Measurements from ENCODE around the gene SLC44A5.
A peak's percentile ranks its signal among the peaks of the same experiment; 100 is the strongest.

SLC44A5 gene

DNA sequence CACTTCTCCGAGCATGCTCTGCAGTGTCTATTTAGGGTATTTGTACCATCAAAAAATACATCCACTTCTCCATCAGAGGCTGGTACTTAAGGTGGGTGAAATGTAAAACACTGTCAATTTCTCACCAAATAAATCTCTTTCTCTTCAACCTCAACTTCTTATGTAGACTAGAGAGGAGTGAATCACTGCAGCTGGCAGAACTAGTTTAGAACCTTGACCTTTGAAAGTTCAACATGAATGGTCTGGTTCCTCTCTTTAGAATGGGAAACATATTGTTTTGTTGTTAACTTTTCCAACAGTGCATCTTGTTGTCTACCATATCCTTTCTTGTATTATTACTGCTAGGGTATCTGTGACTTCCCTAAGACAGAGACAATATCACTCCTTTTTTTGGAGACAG, 20.1 kb upstream of the SLC44A5 start:
- no peak for DNase-seq (ENCODE audit: low read depth)
- H3K4me3 ChIP-seq (ENCODE audit: low read length): no peak overlapping the region
- TF ChIP-seq, protein P1, sequence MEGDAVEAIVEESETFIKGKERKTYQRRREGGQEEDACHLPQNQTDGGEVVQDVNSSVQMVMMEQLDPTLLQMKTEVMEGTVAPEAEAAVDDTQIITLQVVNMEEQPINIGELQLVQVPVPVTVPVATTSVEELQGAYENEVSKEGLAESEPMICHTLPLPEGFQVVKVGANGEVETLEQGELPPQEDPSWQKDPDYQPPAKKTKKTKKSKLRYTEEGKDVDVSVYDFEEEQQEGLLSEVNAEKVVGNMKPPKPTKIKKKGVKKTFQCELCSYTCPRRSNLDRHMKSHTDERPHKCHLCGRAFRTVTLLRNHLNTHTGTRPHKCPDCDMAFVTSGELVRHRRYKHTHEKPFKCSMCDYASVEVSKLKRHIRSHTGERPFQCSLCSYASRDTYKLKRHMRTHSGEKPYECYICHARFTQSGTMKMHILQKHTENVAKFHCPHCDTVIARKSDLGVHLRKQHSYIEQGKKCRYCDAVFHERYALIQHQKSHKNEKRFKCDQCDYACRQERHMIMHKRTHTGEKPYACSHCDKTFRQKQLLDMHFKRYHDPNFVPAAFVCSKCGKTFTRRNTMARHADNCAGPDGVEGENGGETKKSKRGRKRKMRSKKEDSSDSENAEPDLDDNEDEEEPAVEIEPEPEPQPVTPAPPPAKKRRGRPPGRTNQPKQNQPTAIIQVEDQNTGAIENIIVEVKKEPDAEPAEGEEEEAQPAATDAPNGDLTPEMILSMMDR (conservative IDR thresholded peaks at IDR 0.05; ENCODE audit: low read length): no peak

DNA sequence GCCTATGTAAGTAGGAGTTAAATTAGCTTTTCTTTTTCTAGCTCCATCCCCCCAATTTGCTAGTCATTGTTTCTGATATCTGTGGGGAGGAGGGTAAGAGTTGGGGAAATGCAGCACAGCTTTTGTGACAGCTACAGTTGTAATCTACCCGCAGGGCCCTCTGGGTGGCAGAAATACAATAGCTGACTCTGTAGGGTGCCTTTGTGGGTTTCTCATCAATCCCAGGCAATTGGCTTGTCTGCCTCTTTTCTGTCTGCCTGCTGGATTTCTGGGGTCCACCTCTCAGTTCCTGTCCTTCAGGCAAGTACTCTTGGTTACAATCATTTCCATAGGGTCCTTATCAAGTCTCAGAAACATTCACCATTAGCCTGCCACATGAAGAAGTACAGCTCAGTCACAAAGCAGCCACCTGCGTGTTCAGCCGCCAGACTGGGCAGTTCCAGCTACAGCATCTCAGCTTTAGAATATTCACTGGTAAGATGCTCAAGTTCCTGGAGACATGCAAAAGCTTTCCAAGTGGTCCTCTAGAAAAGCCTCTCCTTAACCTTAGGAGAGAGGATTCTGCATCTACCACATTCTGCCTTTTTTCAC, 19.2 kb upstream of the SLC44A5 start:
- no peak for DNase-seq (ENCODE audit: low read depth)
- TF ChIP-seq, protein P1 (conservative IDR thresholded peaks at IDR 0.05; ENCODE audit: low read length): no peak
- no peak overlapping the region for H3K4me3 ChIP-seq (ENCODE audit: low read length)

DNA sequence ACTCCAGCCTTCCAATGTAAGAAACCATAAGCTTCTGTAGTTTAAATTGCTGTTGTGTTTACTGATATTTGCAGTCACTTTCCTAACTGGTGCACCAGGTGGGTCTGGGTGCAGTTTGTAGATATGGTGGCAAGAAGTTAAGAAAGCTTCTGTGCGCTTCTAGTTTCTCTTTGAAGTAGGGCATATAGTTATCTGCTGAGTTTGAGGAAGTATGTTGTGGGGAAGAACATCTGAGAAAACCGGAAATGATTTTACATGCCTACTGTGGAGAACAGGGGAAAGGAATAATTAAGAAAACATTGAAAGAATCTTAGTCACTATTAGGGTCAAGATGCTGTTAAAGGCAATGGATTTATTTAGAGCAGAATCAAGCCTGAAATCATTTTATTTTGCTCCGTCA, 14.9 kb upstream of the SLC44A5 start:
- TF ChIP-seq, protein P1 (conservative IDR thresholded peaks at IDR 0.05; ENCODE audit: low read length): no peak
- H3K4me3 ChIP-seq (ENCODE audit: low read length): no peak overlapping the region

DNA sequence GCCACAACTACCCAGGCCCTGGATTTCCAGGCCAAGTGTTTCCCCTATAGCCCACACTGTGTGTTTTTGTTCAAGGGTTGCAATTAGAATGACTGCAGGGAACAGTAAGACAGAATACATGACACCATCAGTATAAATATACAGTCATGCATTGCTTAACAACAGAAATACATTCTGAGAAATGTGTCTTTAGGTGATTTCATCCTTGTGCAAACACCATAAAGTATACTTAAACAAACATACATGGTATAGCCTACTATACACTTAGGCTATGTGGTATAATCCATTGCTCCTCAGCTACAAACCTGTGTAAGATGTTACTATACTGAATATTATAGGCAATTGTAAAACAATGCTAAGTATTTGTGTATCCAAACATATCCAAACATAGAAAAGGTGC, 7.5 kb upstream of the SLC44A5 start:
- TF ChIP-seq, protein P1 (conservative IDR thresholded peaks at IDR 0.05; ENCODE audit: low read length): no peak
- no peak for DNase-seq (ENCODE audit: low read depth)
- no peak overlapping the region for H3K4me3 ChIP-seq (ENCODE audit: low read length)

More for the DNA sequence above, 14.9 kb upstream of the SLC44A5 start:
- DNase-seq (ENCODE audit: low read depth): no peak

DNA sequence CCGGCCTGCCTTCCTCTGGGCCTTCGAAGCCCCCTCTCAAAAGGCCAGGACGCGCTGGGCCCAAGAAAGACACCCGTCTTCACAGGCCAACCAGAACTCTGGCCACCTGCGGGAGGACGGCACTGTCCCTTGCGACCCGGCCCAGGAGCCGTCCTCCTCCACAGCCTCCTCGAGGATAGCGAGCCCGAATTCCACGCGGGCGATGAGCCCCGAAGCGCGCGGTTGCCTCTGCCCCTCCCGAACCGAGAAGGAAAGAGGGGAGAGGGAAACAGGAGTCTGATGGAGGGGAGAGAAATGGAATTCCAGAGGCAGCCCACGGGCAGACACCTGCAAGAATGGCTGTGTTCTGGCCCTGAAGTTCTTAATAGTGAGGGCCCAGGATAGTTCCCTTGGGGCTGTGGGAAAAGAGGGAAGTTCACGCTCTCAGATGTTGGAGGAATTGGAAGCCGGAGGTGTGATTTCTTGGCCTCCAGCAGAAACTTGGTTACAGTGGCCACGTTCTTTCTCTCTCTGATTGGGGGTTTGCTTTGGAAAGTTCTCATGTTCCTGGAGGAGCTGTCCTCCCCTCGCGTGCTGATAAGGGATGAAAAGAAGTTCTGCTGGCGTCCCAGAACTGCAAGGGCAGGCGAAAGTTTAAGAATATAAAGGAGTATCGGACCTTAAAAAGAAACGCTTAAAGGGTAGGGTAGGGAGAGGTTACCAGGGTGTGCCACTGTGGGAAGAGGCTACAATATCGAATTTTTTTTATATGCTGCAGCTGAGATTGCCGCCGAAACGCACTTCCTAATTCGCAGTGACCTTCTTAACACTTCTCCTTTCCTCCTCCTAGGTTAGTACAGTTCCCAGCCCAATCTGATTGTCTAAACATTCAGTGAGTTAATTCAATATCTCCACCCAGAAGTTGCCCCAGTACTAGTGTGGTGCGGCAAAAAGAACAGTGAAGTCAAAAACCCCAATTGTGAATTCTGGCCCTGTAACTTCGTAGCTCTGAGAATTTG, 5.8 kb upstream of the SLC44A5 start:
- peak; percentile 13 for DNase-seq (ENCODE audit: low read depth)
- TF ChIP-seq, protein P1 (conservative IDR thresholded peaks at IDR 0.05; ENCODE audit: low read length): no peak
- peak overlapping the region; percentile 20 for H3K4me3 ChIP-seq (ENCODE audit: low read length)

DNA sequence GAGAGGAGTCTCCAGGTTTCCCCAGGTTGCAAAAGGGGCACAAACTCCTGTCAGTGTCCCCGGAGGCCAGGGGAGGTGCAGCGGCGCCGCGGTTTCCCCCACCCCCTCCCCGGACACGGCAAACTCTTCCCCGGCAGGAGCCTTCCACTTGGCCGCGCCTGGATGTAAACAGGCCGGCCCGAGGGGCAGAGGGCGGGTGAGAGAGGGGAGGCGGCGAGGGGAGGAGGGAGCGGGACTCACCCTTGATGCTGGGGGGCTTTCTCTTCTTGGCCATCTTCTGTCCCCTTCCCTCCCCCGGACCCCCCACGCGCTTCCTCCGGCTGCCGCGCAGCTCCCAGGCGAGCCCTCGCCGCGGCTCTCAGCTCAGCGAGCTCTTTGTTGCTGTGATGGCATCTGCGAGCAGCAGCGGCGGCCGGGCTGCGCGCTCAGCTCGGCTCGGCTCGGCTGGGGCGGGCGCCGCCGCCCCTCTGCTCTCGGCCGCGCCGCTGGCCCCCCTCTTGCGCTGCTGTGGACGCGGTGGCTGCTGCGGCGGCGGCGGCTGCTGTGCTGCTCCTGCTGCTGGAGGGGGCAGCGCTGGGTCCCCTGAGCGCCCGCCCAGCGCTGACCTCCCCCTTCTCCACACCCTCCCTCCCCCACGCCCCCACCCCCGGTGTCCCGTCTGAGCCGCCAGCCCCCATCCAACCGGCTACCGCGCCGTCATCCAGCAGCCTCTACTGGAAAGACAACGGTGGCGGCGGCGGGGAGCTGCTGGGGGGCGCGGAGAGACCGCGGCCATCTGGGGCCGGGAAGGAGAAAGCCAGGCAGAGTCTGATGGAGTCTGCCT, 4.9 kb upstream of the SLC44A5 start:
- TF ChIP-seq, protein P1 (conservative IDR thresholded peaks at IDR 0.05; ENCODE audit: low read length): no peak
- peak overlapping the region; percentile 57 for H3K4me3 ChIP-seq (ENCODE audit: low read length)
- peak; percentile 34 for DNase-seq (ENCODE audit: low read depth)

Measured in AG10803 (cell line).